WTC11 (cell line): ENCODE results near the gene ZFHX3.

Experiments used
- TF ChIP-seq, protein P1 (sequence below): fragments of 200-600 bp; IDR thresholded peaks from 2 replicates; pipeline ENCODE4 v1.8.0; 2022; ENCODE audit warnings: antibody characterized with exemption
- TF ChIP-seq, protein P2 (sequence below): fragments of 250-450 bp; sonication (Bioruptor Pico); IDR thresholded peaks from 2 replicates; pipeline ENCODE4 v1.9.0; 2021; ENCODE audit warnings: mild to moderate bottlenecking

DNA sequence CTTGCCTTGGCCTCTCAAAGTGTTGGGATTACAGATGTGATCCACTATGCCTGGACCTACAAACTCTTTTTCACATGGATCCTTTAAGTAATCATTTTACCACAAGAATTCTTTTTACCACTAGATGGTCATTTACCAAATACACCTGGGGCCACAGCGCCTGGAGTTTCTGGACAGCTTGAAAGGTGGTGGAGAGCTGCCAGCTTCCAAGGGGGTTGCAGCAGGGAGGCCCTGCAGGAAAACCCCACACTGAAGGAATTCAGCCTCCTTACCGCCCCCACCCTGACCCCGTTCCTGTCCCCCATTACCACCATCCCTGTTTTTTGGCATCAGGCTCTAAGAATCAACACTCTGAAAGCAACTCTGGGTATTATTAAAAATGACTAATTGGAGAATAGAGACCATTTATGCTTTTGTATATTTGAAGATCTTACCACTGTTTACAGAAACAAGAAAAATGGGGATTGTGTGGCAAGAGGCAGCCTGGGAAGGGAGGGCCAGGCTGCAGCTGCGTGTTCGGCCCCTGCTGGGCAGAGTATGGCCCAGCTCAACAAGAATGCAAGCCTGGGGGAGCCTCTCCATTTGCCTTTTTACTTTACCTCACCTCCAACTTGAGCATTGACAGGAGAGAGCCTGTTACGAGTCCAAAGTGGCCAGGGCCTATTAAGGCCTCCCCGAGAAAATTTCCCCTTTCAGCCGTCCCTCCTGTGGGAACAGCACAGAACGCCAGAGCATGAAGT is 209.9 kb downstream of the ZFHX3 start:
- TF ChIP-seq, protein P1, sequence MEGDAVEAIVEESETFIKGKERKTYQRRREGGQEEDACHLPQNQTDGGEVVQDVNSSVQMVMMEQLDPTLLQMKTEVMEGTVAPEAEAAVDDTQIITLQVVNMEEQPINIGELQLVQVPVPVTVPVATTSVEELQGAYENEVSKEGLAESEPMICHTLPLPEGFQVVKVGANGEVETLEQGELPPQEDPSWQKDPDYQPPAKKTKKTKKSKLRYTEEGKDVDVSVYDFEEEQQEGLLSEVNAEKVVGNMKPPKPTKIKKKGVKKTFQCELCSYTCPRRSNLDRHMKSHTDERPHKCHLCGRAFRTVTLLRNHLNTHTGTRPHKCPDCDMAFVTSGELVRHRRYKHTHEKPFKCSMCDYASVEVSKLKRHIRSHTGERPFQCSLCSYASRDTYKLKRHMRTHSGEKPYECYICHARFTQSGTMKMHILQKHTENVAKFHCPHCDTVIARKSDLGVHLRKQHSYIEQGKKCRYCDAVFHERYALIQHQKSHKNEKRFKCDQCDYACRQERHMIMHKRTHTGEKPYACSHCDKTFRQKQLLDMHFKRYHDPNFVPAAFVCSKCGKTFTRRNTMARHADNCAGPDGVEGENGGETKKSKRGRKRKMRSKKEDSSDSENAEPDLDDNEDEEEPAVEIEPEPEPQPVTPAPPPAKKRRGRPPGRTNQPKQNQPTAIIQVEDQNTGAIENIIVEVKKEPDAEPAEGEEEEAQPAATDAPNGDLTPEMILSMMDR: no peak
- TF ChIP-seq, protein P2, sequence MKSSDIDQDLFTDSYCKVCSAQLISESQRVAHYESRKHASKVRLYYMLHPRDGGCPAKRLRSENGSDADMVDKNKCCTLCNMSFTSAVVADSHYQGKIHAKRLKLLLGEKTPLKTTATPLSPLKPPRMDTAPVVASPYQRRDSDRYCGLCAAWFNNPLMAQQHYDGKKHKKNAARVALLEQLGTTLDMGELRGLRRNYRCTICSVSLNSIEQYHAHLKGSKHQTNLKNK: no peak
